ENCODE measurements around the gene SH3RF3.

DNA sequence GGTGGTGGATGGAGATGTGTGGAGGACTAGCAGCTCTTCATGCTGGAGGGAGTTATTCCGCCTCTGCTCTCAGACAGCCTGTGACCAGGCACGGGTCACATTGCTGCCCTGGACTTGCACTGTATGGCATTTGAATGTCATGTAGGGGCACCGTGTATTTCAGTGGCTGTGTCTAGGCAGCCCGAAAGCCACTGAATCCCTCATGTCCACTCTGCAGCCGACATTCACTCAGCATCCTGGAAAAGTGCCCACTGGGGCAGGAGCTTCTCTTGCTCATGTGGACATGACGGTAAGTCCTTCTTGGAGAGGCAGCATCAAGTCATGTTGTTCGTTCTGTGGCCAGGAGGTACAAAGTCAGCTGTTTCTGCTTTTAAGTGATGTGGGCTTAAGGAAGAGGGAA is 127.9 kb downstream of the SH3RF3 start:
- TF ChIP-seq CTCF (IDR thresholded peaks at IDR 0.05) (no peak), POLR2A (IDR thresholded peaks at IDR 0.05) (no peak)
